ENCODE results near the gene HCN3.

HCN3 gene

GRCh38 chr1:155286544-155286943 lies 9.3 kb downstream of the HCN3 start:
- TF ChIP-seq POLR2AphosphoS5 (IDR thresholded peaks at IDR 0.05; ENCODE audit: low read depth, low read length) (no peak), SIN3A (IDR thresholded peaks at IDR 0.05; ENCODE audit: borderline replicate concordance, insufficient read depth, low read length) (no peak), FOXP2 (optimal IDR thresholded peaks at IDR 0.05; ENCODE audit: borderline replicate concordance, extremely low read depth, extremely low read length, insufficient read depth) (no peak), REST (IDR thresholded peaks at IDR 0.05; ENCODE audit: insufficient read depth in 1 of 2, low read depth in 2 of 2, low read length in 2 of 2) (no peak), TAF1 (IDR thresholded peaks at IDR 0.05; ENCODE audit: borderline replicate concordance, insufficient read depth, low read length) (no peak)

GRCh38 chr1:155287987-155288543 lies 10.8 kb downstream of the HCN3 start:
- TF ChIP-seq TAF1 (IDR thresholded peaks at IDR 0.05; ENCODE audit: borderline replicate concordance, insufficient read depth, low read length): no peak
- TF ChIP-seq POLR2AphosphoS5 (IDR thresholded peaks at IDR 0.05; ENCODE audit: low read depth, low read length): no peak
- no peak for TF ChIP-seq FOXP2 (optimal IDR thresholded peaks at IDR 0.05; ENCODE audit: borderline replicate concordance, extremely low read depth, extremely low read length, insufficient read depth)
- TF ChIP-seq REST (IDR thresholded peaks at IDR 0.05; ENCODE audit: insufficient read depth in 1 of 2, low read depth in 2 of 2, low read length in 2 of 2): no peak
- no peak for TF ChIP-seq SIN3A (IDR thresholded peaks at IDR 0.05; ENCODE audit: borderline replicate concordance, insufficient read depth, low read length)

- TF ChIP-seq SIN3A (IDR thresholded peaks at IDR 0.05; ENCODE audit: borderline replicate concordance, insufficient read depth, low read length): no peak
These were observed 16.0 kb downstream of the HCN3 start for GRCh38 chr1:155293086-155293749.

GRCh38 chr1:155294520-155295182 lies 17.4 kb downstream of the HCN3 start:
- TF ChIP-seq FOXP2 (optimal IDR thresholded peaks at IDR 0.05; ENCODE audit: borderline replicate concordance, extremely low read depth, extremely low read length, insufficient read depth): no peak
- no peak for TF ChIP-seq REST (IDR thresholded peaks at IDR 0.05; ENCODE audit: insufficient read depth in 1 of 2, low read depth in 2 of 2, low read length in 2 of 2)
- no peak for TF ChIP-seq TAF1 (IDR thresholded peaks at IDR 0.05; ENCODE audit: borderline replicate concordance, insufficient read depth, low read length)
- no peak for TF ChIP-seq SIN3A (IDR thresholded peaks at IDR 0.05; ENCODE audit: borderline replicate concordance, insufficient read depth, low read length)
- no peak for TF ChIP-seq POLR2AphosphoS5 (IDR thresholded peaks at IDR 0.05; ENCODE audit: low read depth, low read length)

GRCh38 chr1:155295183-155295941 lies 18.1 kb downstream of the HCN3 start:
- no peak for TF ChIP-seq POLR2AphosphoS5 (IDR thresholded peaks at IDR 0.05; ENCODE audit: low read depth, low read length)
- no peak for TF ChIP-seq SIN3A (IDR thresholded peaks at IDR 0.05; ENCODE audit: borderline replicate concordance, insufficient read depth, low read length)
- TF ChIP-seq TAF1 (IDR thresholded peaks at IDR 0.05; ENCODE audit: borderline replicate concordance, insufficient read depth, low read length): no peak
- TF ChIP-seq REST (IDR thresholded peaks at IDR 0.05; ENCODE audit: insufficient read depth in 1 of 2, low read depth in 2 of 2, low read length in 2 of 2): no peak
- TF ChIP-seq FOXP2 (optimal IDR thresholded peaks at IDR 0.05; ENCODE audit: borderline replicate concordance, extremely low read depth, extremely low read length, insufficient read depth): no peak
